Activated T-cell treated with anti-CD3 and anti-CD28 coated beads, Interleukin-2, amount 50 U/mL, for 4 hours (primary cell): ENCODE data around the gene MKX. TPM values are rescaled to one million over a fixed set of nuclear protein-coding genes. Genes with fewer than 3 reads are reported as not detected.
A peak's percentile ranks its signal among the peaks of the same experiment; 100 is the strongest.

ENCODE experiments used
- ATAC-seq, 2 donors: fragments of 200-7000 bp; cut with Tn5 transposase; one replicate each; pipeline ENCODE4 v1.10.0; 2021
- DNase-seq: peaks from one replicate; pipeline ENCODE4 v3.0.0-alpha.2; 2020
- H3K27me3 Mint-ChIP-seq: one replicate; pipeline ENCODE4 v1.8.0; 2021; ENCODE audit warnings: low read depth, mixed read lengths
- H3K36me3 Mint-ChIP-seq: one replicate; pipeline ENCODE4 v1.8.0; 2022; ENCODE audit warnings: mixed read lengths; ENCODE audit not compliant: insufficient read depth
- H3K4me1 Mint-ChIP-seq: one replicate; pipeline ENCODE4 v1.8.0; 2021; ENCODE audit warnings: low read depth, mixed read lengths
- H3K4me3 Mint-ChIP-seq: one replicate; pipeline ENCODE4 v1.8.0; 2021; ENCODE audit warnings: mild to moderate bottlenecking, moderate library complexity, mixed read lengths
- H3K9me3 Mint-ChIP-seq: one replicate; pipeline ENCODE4 v1.8.0; 2021; ENCODE audit warnings: mixed read lengths
- total RNA-seq, 3 donors: library from RNA; stranded (reverse); gene quantifications; one replicate each; pipeline ENCODE4 v1.2.1, GENCODE V29; 2021

The MKX gene
- under 1 TPM; 0.37 to 0.95 (median 0.38) TPM for total RNA-seq

DNA sequence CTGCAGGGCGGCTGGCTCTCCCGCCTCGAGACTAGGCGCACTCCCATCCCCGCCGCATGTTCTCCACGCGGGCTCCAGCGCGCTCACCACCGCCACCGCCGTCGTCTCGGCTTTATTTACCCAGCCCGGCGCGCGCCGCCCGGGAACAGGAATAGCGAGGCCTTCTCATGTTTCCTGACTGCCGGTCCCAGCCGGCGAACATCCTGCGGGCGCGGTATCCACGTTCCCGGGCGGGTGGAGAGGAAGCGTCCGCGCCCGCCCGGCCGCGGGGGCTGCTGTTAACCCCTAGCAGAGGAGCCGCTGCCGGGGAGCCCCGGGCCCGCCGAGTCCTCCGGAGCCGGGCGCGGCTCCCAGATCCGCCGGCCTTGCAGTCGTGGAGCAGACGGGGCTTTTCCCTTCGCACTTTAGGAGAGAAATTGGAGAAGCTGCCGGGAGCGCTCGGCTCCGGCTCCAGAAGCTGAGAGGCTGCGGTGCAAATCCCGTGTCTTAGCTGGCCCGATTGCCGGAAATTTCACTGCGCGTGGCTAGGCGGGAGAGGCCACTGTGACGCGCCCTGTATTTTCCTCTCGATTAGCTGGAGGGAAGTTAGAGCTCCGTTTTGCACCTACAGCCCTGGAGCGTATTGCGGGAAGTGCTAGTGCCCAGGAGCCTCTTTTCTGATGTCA is at the start of gene MKX:
TSS of gene MKX (minus strand) at position 88 of the 665 bp plus-strand sequence. CDS start 2,404 bp downstream, outside the sequence.
- Mint-ChIP-seq H3K4me1 (peaks cover 39% of the 10 kb centered on the region), H3K4me3 (peak within 1 kb of the TSS; percentile 81), H3K9me3 (no peaks in the 10 kb centered on the region), H3K36me3 (no peaks in the 10 kb centered on the region), H3K27me3 (peaks cover 58% of the 10 kb centered on the region)
- peak; percentile 15 for DNase-seq
- ATAC-seq: no peak

DNA sequence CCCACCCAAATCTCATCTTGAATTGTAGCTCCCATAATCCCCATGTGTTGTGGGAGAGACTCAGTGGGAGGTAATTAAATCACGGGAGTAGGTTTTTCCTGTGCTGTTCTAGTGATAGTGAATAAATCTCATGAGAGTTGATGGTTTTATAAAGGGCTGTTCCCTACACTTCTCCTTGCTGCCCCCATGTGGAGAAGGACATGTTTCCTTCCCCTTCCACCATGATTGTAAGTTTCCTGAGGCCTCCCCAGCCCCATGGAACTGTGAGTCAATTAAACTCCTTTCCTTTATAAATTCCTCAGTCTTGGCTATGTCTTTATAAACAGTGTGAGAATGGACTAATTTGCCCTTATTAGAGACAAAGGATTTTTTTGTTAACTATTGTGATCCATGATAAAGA is 48.5 kb upstream of the MKX start:
- no peaks in the 10 kb centered on the region for H3K36me3 Mint-ChIP-seq
- no peaks in the 10 kb centered on the region for H3K4me1 Mint-ChIP-seq
- H3K27me3 Mint-ChIP-seq: peaks cover 18% of the 10 kb centered on the region
- ATAC-seq (no peak), DNase-seq (no peak)
- no peaks in the 10 kb centered on the region for H3K9me3 Mint-ChIP-seq
- no peak overlapping the region for H3K4me3 Mint-ChIP-seq

DNA sequence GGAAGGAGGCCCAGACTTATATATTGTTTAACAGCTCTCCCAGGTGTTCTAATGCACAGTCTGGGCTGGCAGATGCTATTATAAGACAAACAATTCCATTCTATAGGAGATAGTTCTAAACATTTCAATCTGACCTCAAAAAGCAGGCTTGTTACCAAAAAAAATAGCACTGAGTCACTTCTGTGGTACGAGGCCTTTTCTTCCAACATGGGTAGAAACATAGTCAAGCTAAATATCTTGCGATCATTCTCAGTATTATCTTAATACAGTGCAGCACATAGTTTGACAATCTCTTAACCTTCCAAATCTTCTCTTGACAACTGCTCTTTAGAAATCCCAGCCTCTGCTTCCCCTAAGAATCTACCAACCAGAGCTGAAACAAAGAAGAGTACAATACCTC is 46.6 kb upstream of the MKX start:
- DNase-seq (no peak), ATAC-seq (no peak)
- no peaks in the 10 kb centered on the region for H3K36me3 Mint-ChIP-seq
- peaks cover 16% of the 10 kb centered on the region for H3K27me3 Mint-ChIP-seq
- no peak overlapping the region for H3K4me3 Mint-ChIP-seq
- H3K9me3 Mint-ChIP-seq: no peaks in the 10 kb centered on the region
- H3K4me1 Mint-ChIP-seq: no peaks in the 10 kb centered on the region

DNA sequence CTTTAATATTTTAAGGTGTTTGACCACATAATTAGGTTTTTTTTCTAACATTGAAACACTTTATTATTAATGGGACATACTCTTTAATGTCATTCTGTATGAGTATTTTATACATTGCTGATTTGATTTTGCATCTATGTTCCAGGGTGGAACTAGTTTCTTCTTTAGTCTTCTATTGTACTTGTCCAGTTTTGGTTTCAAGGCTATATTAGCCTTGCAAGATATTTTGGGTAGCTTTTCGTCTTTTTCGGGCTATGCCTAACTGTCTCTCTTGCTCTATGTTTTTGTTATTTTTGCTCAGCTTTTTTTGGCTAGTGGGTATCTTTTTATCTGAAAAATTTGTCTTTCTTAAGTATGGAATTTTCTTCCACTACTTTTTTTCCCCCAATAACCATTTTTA is 38.7 kb upstream of the MKX start:
- H3K4me3 Mint-ChIP-seq: no peak overlapping the region
- H3K27me3 Mint-ChIP-seq: peaks cover 7% of the 10 kb centered on the region
- H3K9me3 Mint-ChIP-seq: no peaks in the 10 kb centered on the region
- no peaks in the 10 kb centered on the region for H3K36me3 Mint-ChIP-seq
- no peak for DNase-seq
- no peaks in the 10 kb centered on the region for H3K4me1 Mint-ChIP-seq
- ATAC-seq: no peak

GRCh38 chr10:27783660-27784059 is 38.0 kb upstream of the MKX start:
- Mint-ChIP-seq H3K4me3 (no peak overlapping the region), H3K27me3 (peaks cover 6% of the 10 kb centered on the region), H3K4me1 (no peaks in the 10 kb centered on the region), H3K9me3 (no peaks in the 10 kb centered on the region), H3K36me3 (no peaks in the 10 kb centered on the region)
- ATAC-seq (peak; percentile 93 to 96), DNase-seq (no peak)

- no peak for ATAC-seq
- Mint-ChIP-seq H3K4me3 (no peak overlapping the region), H3K4me1 (no peaks in the 10 kb centered on the region), H3K36me3 (no peaks in the 10 kb centered on the region), H3K9me3 (no peaks in the 10 kb centered on the region), H3K27me3 (peaks cover 25% of the 10 kb centered on the region)
- DNase-seq: no peak
Measured at GRCh38 chr10:27779462-27780015, 33.9 kb upstream of the MKX start.

GRCh38 chr10:27774831-27775230 is 29.2 kb upstream of the MKX start:
- Mint-ChIP-seq H3K4me1 (no peaks in the 10 kb centered on the region), H3K4me3 (no peak overlapping the region), H3K9me3 (no peaks in the 10 kb centered on the region), H3K36me3 (no peaks in the 10 kb centered on the region), H3K27me3 (peaks cover 52% of the 10 kb centered on the region)
- DNase-seq: no peak
- ATAC-seq: no peak

- Mint-ChIP-seq H3K36me3 (no peaks in the 10 kb centered on the region), H3K4me1 (no peaks in the 10 kb centered on the region), H3K9me3 (no peaks in the 10 kb centered on the region), H3K27me3 (peaks cover 52% of the 10 kb centered on the region), H3K4me3 (no peak overlapping the region)
- peak; percentile 35 to 40 for ATAC-seq
- no peak for DNase-seq
Measured at GRCh38 chr10:27771231-27771630, 25.6 kb upstream of the MKX start.

- H3K36me3 Mint-ChIP-seq: no peaks in the 10 kb centered on the region
- H3K4me3 Mint-ChIP-seq: no peak overlapping the region
- peaks cover 46% of the 10 kb centered on the region for H3K27me3 Mint-ChIP-seq
- ATAC-seq (no peak), DNase-seq (no peak)
- no peaks in the 10 kb centered on the region for H3K9me3 Mint-ChIP-seq
- H3K4me1 Mint-ChIP-seq: no peaks in the 10 kb centered on the region
Measured at GRCh38 chr10:27770181-27770580, 24.6 kb upstream of the MKX start.

DNA sequence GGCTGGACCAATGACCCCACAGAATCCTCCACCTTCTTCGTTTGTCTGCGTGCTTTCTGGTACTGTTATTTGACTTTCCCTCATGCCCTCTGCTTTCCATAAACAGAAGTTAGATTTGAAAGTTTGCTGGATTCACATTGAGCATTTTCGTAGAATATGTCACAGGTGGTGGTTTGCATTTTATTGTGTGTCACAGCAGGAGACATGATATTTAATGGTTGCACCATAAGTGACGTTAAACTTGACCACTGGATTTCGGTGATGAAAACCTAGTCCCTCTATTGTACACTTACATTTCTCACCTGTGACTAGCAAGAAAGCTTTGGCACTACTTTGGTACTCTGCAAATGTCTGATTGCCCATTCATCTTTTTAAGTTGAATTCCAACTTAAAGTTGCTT is 15.2 kb upstream of the MKX start:
- ATAC-seq (no peak), DNase-seq (no peak)
- H3K27me3 Mint-ChIP-seq: peaks cover 4% of the 10 kb centered on the region
- H3K4me3 Mint-ChIP-seq: no peak overlapping the region
- H3K4me1 Mint-ChIP-seq: no peaks in the 10 kb centered on the region
- H3K9me3 Mint-ChIP-seq: no peaks in the 10 kb centered on the region
- no peaks in the 10 kb centered on the region for H3K36me3 Mint-ChIP-seq

- Mint-ChIP-seq H3K4me1 (no peaks in the 10 kb centered on the region), H3K4me3 (no peak overlapping the region), H3K9me3 (no peaks in the 10 kb centered on the region), H3K27me3 (peaks cover 10% of the 10 kb centered on the region), H3K36me3 (no peaks in the 10 kb centered on the region)
- no peak for DNase-seq
- ATAC-seq: no peak
Measured at GRCh38 chr10:27759483-27760272, 14.1 kb upstream of the MKX start.

GRCh38 chr10:27752673-27753237 is 7.1 kb upstream of the MKX start:
- DNase-seq: no peak
- no peaks in the 10 kb centered on the region for H3K9me3 Mint-ChIP-seq
- no peaks in the 10 kb centered on the region for H3K4me1 Mint-ChIP-seq
- H3K4me3 Mint-ChIP-seq: no peak overlapping the region
- no peak for ATAC-seq
- peaks cover 43% of the 10 kb centered on the region for H3K27me3 Mint-ChIP-seq
- H3K36me3 Mint-ChIP-seq: no peaks in the 10 kb centered on the region

GRCh38 chr10:27748601-27749000 is 3.0 kb upstream of the MKX start:
- Mint-ChIP-seq H3K9me3 (no peaks in the 10 kb centered on the region), H3K27me3 (peaks cover 66% of the 10 kb centered on the region), H3K36me3 (no peaks in the 10 kb centered on the region), H3K4me1 (peaks cover 27% of the 10 kb centered on the region), H3K4me3 (no peak overlapping the region)
- DNase-seq (no peak), ATAC-seq (peak in 1 of 2 donors; percentile 18)

DNA sequence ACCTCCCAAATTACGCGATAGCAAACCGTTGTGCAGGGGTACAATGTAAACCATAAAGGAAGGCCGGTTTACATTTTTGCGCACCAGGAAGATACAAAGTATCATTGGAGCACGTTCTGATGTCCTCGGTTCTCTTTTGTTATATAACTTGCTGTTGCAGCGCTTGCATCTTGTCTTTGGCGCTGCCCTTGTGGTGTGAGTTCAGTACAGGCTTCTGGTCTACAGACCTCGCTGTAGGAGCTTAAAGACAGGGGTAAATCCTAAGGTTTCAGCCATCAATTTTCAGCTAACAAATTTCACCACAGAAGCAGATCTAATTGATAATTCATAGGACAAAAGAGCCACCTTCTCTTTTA is 1.5 kb upstream of the MKX start:
- ATAC-seq (no peak), DNase-seq (no peak)
- peaks cover 31% of the 10 kb centered on the region for H3K4me1 Mint-ChIP-seq
- H3K4me3 Mint-ChIP-seq: no peak overlapping the region
- H3K27me3 Mint-ChIP-seq: peaks cover 63% of the 10 kb centered on the region
- H3K9me3 Mint-ChIP-seq: no peaks in the 10 kb centered on the region
- H3K36me3 Mint-ChIP-seq: no peaks in the 10 kb centered on the region
